HPDE6-E6E7 (cell line): ENCODE data around the gene WDR41.
"Not testable (repeated sequence)": the region's sequence is repeated elsewhere in the genome, so short reads cannot be mapped to it uniquely, and the experiment has no call there.

Experiments used
- DNase-seq: peaks from one replicate; pipeline ENCODE4 v3.0.0; 2011; ENCODE audit warnings: missing footprints; ENCODE audit errors: extremely low spot score

WDR41 gene

GRCh38 chr5:77402796-77403195 is 89.3 kb downstream of the WDR41 start:
- no peak for DNase-seq

- DNase-seq = no peak
These were observed 91.5 kb downstream of the WDR41 start for GRCh38 chr5:77400645-77401044.

- no peak for DNase-seq
These were observed 93.2 kb downstream of the WDR41 start for GRCh38 chr5:77398896-77399295.

GRCh38 chr5:77398458-77398857 is 93.7 kb downstream of the WDR41 start:
- DNase-seq = no peak

- no peak for DNase-seq
These were observed 94.3 kb downstream of the WDR41 start for GRCh38 chr5:77397686-77398292.

- no peak for DNase-seq
These were observed 96.1 kb downstream of the WDR41 start for GRCh38 chr5:77396017-77396416.

GRCh38 chr5:77394064-77394715 is 97.9 kb downstream of the WDR41 start:
- no peak for DNase-seq

- DNase-seq = no peak
These were observed 100.8 kb downstream of the WDR41 start for GRCh38 chr5:77391240-77391765.

GRCh38 chr5:77390795-77391194 is 101.3 kb downstream of the WDR41 start:
- DNase-seq = no peak

- no peak for DNase-seq
These were observed 101.9 kb downstream of the WDR41 start for GRCh38 chr5:77390221-77390620.

GRCh38 chr5:77389746-77390145 is 102.4 kb downstream of the WDR41 start:
- no peak for DNase-seq

GRCh38 chr5:77386340-77386739 is 105.8 kb downstream of the WDR41 start:
- DNase-seq = not testable (repeated sequence)

- not testable (repeated sequence) for DNase-seq
These were observed 108.8 kb downstream of the WDR41 start for GRCh38 chr5:77383336-77383735.
